ENCODE data around the gene SPTBN1. TPM values are rescaled to one million over a fixed set of nuclear protein-coding genes. Genes with fewer than 3 reads are reported as not detected.

The SPTBN1 gene
- total and polyA plus RNA-seq, 2 of the 4 experiments (the other 2 are of a cell fraction): 49.1 to 241 TPM

DNA sequence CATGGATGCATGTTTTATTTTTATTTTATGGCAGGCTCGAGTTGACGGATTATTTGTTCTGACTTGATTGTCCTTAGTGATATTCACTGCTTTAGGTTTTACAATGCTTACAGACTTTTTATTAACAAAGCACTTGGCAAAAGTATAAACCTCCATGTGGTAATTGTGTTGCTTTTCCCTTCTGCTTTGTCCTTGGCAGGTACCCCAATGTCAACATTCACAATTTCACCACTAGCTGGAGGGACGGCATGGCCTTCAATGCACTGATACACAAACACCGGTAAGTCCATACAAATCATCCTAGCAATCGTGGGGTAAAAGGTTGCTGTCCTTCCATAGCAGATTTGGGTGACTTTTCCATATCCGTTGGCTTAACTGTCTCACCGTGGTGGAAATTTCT, 161.3 kb downstream of the SPTBN1 start:
- CTCF ChIA-PET: no interaction called here
- H2AK9ac ChIP-seq (replicated peaks; ENCODE audit: low read depth, low read length, poor library complexity): no peak overlapping the region
- no peak overlapping the region for H3K14ac ChIP-seq (replicated peaks; ENCODE audit: low read depth, low read length)

More for the DNA sequence above, 161.3 kb downstream of the SPTBN1 start:
- Histone ChIP-seq H3K9ac (ENCODE audit: low read depth, low read length) (no peak overlapping the region), H3K18ac (ENCODE audit: low read depth, low read length) (no peak overlapping the region), H4K5ac (ENCODE audit: low read depth, low read length) (no peak overlapping the region), H4K20me1 (ENCODE audit: insufficient read depth, low read length) (peaks cover 13% of the 10 kb centered on the region; the same call in 1 of the 2 replicates), H2BK120ac (ENCODE audit: low read depth, low read length) (no peak overlapping the region), H3K4ac (ENCODE audit: low read depth, low read length) (no peak overlapping the region), H3K4me2 (ENCODE audit: low read depth, low read length) (no peak overlapping the region), H3K23ac (ENCODE audit: low read depth, low read length) (no peak overlapping the region), H2BK20ac (ENCODE audit: low read depth, low read length) (no peak overlapping the region), H4K8ac (ENCODE audit: low read depth in 2 of 2, low read length in 2 of 2) (no peak overlapping the region), H4K91ac (ENCODE audit: insufficient read depth, low read depth, low read length) (no peak overlapping the region), H3K9me1 (ENCODE audit: insufficient read depth, low read length) (peaks cover 19% of the 10 kb centered on the region), H3K27me3 (ENCODE audit: control insufficient read depth, insufficient read depth, low read length) (no peaks in the 10 kb centered on the region), H3K79me1 (ENCODE audit: low read depth in 1 of 2, low read length in 2 of 2) (peaks cover 44 to 63% of the 10 kb centered on the region in 2 experiments), H3K27ac (ENCODE audit: insufficient read depth, low read length) (no peak overlapping the region), H2BK5ac (ENCODE audit: low read depth, low read length, poor library complexity, severe bottlenecking) (no peak overlapping the region), H3K9me3 (ENCODE audit: control insufficient read depth, insufficient read depth, low read length) (no peaks in the 10 kb centered on the region), H2AFZ (replicated peaks; ENCODE audit: low read length, poor library complexity) (no peak overlapping the region), H2BK15ac (ENCODE audit: low read depth, low read length) (no peak overlapping the region), H3K4me1 (ENCODE audit: control insufficient read depth, insufficient read depth, low read length) (peaks cover 9% of the 10 kb centered on the region), H2AK5ac (ENCODE audit: low read depth, low read length) (no peak overlapping the region), H3K56ac (ENCODE audit: extremely low read depth, insufficient read depth, low read length) (no peak overlapping the region), H3K36me3 (ENCODE audit: control insufficient read depth, insufficient read depth, low read length) (peaks cover 41% of the 10 kb centered on the region), H3K4me3 (ENCODE audit: insufficient read depth, low read depth, low read length) (no peak overlapping the region)
- ATAC-seq (ENCODE audit: low read depth): no peak
- TF ChIP-seq MAZ (IDR thresholded peaks at IDR 0.05; ENCODE audit: borderline replicate concordance, low read depth, low read length): no peak
- TF ChIP-seq SMC3 (IDR thresholded peaks at IDR 0.05; ENCODE audit: low read depth, low read length): no peak
- no peak for TF ChIP-seq NFE2L2 (IDR thresholded peaks at IDR 0.05; ENCODE audit: low read depth, low read length)
- TF ChIP-seq, protein P1, sequence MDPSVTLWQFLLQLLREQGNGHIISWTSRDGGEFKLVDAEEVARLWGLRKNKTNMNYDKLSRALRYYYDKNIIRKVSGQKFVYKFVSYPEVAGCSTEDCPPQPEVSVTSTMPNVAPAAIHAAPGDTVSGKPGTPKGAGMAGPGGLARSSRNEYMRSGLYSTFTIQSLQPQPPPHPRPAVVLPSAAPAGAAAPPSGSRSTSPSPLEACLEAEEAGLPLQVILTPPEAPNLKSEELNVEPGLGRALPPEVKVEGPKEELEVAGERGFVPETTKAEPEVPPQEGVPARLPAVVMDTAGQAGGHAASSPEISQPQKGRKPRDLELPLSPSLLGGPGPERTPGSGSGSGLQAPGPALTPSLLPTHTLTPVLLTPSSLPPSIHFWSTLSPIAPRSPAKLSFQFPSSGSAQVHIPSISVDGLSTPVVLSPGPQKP (IDR thresholded peaks at IDR 0.05; ENCODE audit: borderline replicate concordance, low read depth, low read length): no peak
- TF ChIP-seq, protein P2, sequence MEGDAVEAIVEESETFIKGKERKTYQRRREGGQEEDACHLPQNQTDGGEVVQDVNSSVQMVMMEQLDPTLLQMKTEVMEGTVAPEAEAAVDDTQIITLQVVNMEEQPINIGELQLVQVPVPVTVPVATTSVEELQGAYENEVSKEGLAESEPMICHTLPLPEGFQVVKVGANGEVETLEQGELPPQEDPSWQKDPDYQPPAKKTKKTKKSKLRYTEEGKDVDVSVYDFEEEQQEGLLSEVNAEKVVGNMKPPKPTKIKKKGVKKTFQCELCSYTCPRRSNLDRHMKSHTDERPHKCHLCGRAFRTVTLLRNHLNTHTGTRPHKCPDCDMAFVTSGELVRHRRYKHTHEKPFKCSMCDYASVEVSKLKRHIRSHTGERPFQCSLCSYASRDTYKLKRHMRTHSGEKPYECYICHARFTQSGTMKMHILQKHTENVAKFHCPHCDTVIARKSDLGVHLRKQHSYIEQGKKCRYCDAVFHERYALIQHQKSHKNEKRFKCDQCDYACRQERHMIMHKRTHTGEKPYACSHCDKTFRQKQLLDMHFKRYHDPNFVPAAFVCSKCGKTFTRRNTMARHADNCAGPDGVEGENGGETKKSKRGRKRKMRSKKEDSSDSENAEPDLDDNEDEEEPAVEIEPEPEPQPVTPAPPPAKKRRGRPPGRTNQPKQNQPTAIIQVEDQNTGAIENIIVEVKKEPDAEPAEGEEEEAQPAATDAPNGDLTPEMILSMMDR (conservative IDR thresholded peaks at IDR 0.05; ENCODE audit: low read depth, low read length): no peak
- no peak for TF ChIP-seq FOS (IDR thresholded peaks at IDR 0.05; ENCODE audit: low read depth, low read length)
- no peak for TF ChIP-seq CHD1 (IDR thresholded peaks at IDR 0.05; ENCODE audit: low read depth, low read length)
- TF ChIP-seq CEBPB (IDR thresholded peaks at IDR 0.05; ENCODE audit: low read depth, low read length): no peak
- no peak for TF ChIP-seq MXI1 (IDR thresholded peaks at IDR 0.05; ENCODE audit: borderline replicate concordance, low read depth, low read length)
- TF ChIP-seq, protein P3, sequence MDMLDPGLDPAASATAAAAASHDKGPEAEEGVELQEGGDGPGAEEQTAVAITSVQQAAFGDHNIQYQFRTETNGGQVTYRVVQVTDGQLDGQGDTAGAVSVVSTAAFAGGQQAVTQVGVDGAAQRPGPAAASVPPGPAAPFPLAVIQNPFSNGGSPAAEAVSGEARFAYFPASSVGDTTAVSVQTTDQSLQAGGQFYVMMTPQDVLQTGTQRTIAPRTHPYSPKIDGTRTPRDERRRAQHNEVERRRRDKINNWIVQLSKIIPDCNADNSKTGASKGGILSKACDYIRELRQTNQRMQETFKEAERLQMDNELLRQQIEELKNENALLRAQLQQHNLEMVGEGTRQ (IDR thresholded peaks at IDR 0.05; ENCODE audit: low read depth, low read length): no peak
- TF ChIP-seq MAFK (IDR thresholded peaks at IDR 0.05; ENCODE audit: low read depth, low read length): no peak
- TF ChIP-seq BHLHE40 (IDR thresholded peaks at IDR 0.05; ENCODE audit: low read depth, low read length): no peak
- in situ Hi-C loops (cut with MboI; ENCODE audit: low sequenced_read_pairs) (no loop called here), intact Hi-C loops (cut with micrococcal nuclease) (no loop called here), dilution Hi-C loops (cut with HindIII; ENCODE audit: low sequenced_read_pairs, unreplicated experiment) (no loop called here)
- WGBS, 2 experiments (ENCODE audit: extremely low coverage in 2 of 2, insufficient read length in 1 of 2): no CpG with 5 or more reads among the region's 7 CpGs
- no TSS peak for BruUV-seq (replicated peaks)
- DNase-seq: no peak
- POLR2A ChIA-PET (ENCODE audit: unreplicated experiment): no interaction called here

Measured in IMR-90 (cell line).